ENCODE results near the gene RXYLT1.

The RXYLT1 gene

GRCh38 chr12:63815482-63815852, 35.8 kb downstream of the RXYLT1 start:
- H3K4me3 ChIP-seq (ENCODE audit: low read depth, low read length), result no peak overlapping the region

GRCh38 chr12:63816031-63816430, 36.3 kb downstream of the RXYLT1 start:
- DNase-seq (ENCODE audit: low read depth), result no peak
- no peak overlapping the region for H3K4me3 ChIP-seq (ENCODE audit: low read depth, low read length)
- TF ChIP-seq CTCF (conservative IDR thresholded peaks at IDR 0.05; ENCODE audit: low read depth, low read length), result no peak

More at GRCh38 chr12:63815482-63815852, 35.8 kb downstream of the RXYLT1 start:
- TF ChIP-seq CTCF (conservative IDR thresholded peaks at IDR 0.05; ENCODE audit: low read depth, low read length), result no peak
- no peak for DNase-seq (ENCODE audit: low read depth)

GRCh38 chr12:63820427-63820826, 40.7 kb downstream of the RXYLT1 start:
- H3K4me3 ChIP-seq (ENCODE audit: low read depth, low read length), result no peak overlapping the region
- no peak for TF ChIP-seq CTCF (conservative IDR thresholded peaks at IDR 0.05; ENCODE audit: low read depth, low read length)

GRCh38 chr12:63821781-63822251, 42.1 kb downstream of the RXYLT1 start:
- H3K4me3 ChIP-seq (ENCODE audit: low read depth, low read length), result peak overlapping the region; percentile 69
- DNase-seq (ENCODE audit: low read depth), result peak; percentile 37
- TF ChIP-seq CTCF (conservative IDR thresholded peaks at IDR 0.05; ENCODE audit: low read depth, low read length), result no peak

More at GRCh38 chr12:63820427-63820826, 40.7 kb downstream of the RXYLT1 start:
- no peak for DNase-seq (ENCODE audit: low read depth)

GRCh38 chr12:63822352-63822751, 42.6 kb downstream of the RXYLT1 start:
- DNase-seq (ENCODE audit: low read depth), result peak; percentile 64
- H3K4me3 ChIP-seq (ENCODE audit: low read depth, low read length), result peak overlapping the region; percentile 69
- TF ChIP-seq CTCF (conservative IDR thresholded peaks at IDR 0.05; ENCODE audit: low read depth, low read length), result no peak

- DNase-seq (ENCODE audit: low read depth), result no peak
- H3K4me3 ChIP-seq (ENCODE audit: low read depth, low read length), result no peak overlapping the region
- TF ChIP-seq CTCF (conservative IDR thresholded peaks at IDR 0.05; ENCODE audit: low read depth, low read length), result no peak
These were observed 43.3 kb downstream of the RXYLT1 start for GRCh38 chr12:63823040-63823439.

GRCh38 chr12:63826006-63826585, 46.4 kb downstream of the RXYLT1 start:
- H3K4me3 ChIP-seq (ENCODE audit: low read depth, low read length), result no peak overlapping the region
- TF ChIP-seq CTCF (conservative IDR thresholded peaks at IDR 0.05; ENCODE audit: low read depth, low read length), result peak; percentile 78
- peak; percentile 89 for DNase-seq (ENCODE audit: low read depth)

Data from choroid plexus epithelial cell (primary cell).